Measurements from ENCODE around the gene RAMP3.

DNA sequence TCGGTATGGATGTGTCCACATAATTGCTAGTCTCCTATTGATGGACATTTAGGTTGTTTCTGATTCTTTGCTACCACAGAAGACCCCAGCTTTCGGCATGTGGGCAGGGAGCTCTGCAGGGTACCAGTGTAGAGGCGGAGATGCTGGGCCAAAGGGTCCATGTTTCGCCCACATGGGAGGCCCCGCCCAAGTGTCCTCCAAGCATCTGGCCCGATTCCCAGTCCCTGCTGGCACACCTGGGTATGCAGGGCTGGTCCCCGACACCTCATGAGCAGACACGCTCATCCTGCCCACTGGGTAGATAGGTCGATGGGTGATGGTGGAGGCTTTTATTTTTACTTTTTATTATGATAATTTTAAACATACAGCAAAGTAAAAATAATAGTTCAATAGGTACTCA, 26.7 kb upstream of the RAMP3 start:
- TF ChIP-seq, protein P1, sequence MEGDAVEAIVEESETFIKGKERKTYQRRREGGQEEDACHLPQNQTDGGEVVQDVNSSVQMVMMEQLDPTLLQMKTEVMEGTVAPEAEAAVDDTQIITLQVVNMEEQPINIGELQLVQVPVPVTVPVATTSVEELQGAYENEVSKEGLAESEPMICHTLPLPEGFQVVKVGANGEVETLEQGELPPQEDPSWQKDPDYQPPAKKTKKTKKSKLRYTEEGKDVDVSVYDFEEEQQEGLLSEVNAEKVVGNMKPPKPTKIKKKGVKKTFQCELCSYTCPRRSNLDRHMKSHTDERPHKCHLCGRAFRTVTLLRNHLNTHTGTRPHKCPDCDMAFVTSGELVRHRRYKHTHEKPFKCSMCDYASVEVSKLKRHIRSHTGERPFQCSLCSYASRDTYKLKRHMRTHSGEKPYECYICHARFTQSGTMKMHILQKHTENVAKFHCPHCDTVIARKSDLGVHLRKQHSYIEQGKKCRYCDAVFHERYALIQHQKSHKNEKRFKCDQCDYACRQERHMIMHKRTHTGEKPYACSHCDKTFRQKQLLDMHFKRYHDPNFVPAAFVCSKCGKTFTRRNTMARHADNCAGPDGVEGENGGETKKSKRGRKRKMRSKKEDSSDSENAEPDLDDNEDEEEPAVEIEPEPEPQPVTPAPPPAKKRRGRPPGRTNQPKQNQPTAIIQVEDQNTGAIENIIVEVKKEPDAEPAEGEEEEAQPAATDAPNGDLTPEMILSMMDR (IDR thresholded peaks at IDR 0.05) = no peak
- no peak for TF ChIP-seq POLR2A (IDR thresholded peaks at IDR 0.05)

All from uterus (tissue), 2 donors.